Measurements from ENCODE around the gene ARSB.
A peak's percentile ranks its signal among the peaks of the same experiment; 100 is the strongest.
"Not testable (repeated sequence)": the region's sequence is repeated elsewhere in the genome, so short reads cannot be mapped to it uniquely, and the experiment has no call there.

Gene ARSB

GRCh38 chr5:78895616-78896015, 89.5 kb downstream of the ARSB start:
- no peak overlapping the region for H3K27ac Mint-ChIP-seq
- peaks cover 0 to 7% of the 10 kb centered on the region in 2 donors for H3K9me3 Mint-ChIP-seq
- H3K36me3 Mint-ChIP-seq (ENCODE audit: insufficient read depth) = no peaks in the 10 kb centered on the region
- no peaks in the 10 kb centered on the region for H3K27me3 Mint-ChIP-seq
- no peak overlapping the region for H3K4me3 Mint-ChIP-seq
- no peaks in the 10 kb centered on the region for H3K4me1 Mint-ChIP-seq (ENCODE audit: low read depth in 2 of 2)
- ATAC-seq (replicated peaks) (no peak), DNase-seq (no peak)

- Mint-ChIP-seq H3K27me3 (no peaks in the 10 kb centered on the region), H3K4me3 (no peak overlapping the region), H3K9me3 (peaks cover 0 to 2% of the 10 kb centered on the region in 2 donors), H3K27ac (no peak overlapping the region), H3K36me3 (ENCODE audit: insufficient read depth) (no peaks in the 10 kb centered on the region), H3K4me1 (ENCODE audit: low read depth in 2 of 2) (no peaks in the 10 kb centered on the region)
- DNase-seq = no peak
- ATAC-seq (replicated peaks) = no peak
Observed at GRCh38 chr5:78893940-78894677, 91.0 kb downstream of the ARSB start.

- Mint-ChIP-seq H3K36me3 (ENCODE audit: insufficient read depth) (no peaks in the 10 kb centered on the region), H3K4me3 (no peak overlapping the region), H3K4me1 (ENCODE audit: low read depth in 2 of 2) (peaks cover 13 to 15% of the 10 kb centered on the region in 2 donors), H3K27me3 (no peaks in the 10 kb centered on the region), H3K9me3 (no peaks in the 10 kb centered on the region), H3K27ac (no peak overlapping the region)
- DNase-seq = no peak
- no peak for ATAC-seq (replicated peaks)
Observed at GRCh38 chr5:78890667-78891379, 94.3 kb downstream of the ARSB start.

- Mint-ChIP-seq H3K36me3 (ENCODE audit: insufficient read depth) (no peaks in the 10 kb centered on the region), H3K27me3 (no peaks in the 10 kb centered on the region), H3K4me1 (ENCODE audit: low read depth in 2 of 2) (peaks cover 13 to 15% of the 10 kb centered on the region in 2 donors), H3K9me3 (no peaks in the 10 kb centered on the region), H3K27ac (no peak overlapping the region), H3K4me3 (no peak overlapping the region)
- DNase-seq = no peak
- ATAC-seq (replicated peaks) = no peak
Observed at GRCh38 chr5:78889369-78890140, 95.6 kb downstream of the ARSB start.

- H3K27me3 Mint-ChIP-seq = no peaks in the 10 kb centered on the region
- no peak overlapping the region for H3K4me3 Mint-ChIP-seq
- H3K36me3 Mint-ChIP-seq (ENCODE audit: insufficient read depth) = no peaks in the 10 kb centered on the region
- no peak for ATAC-seq (replicated peaks)
- peaks cover 13 to 15% of the 10 kb centered on the region in 2 donors for H3K4me1 Mint-ChIP-seq (ENCODE audit: low read depth in 2 of 2)
- H3K9me3 Mint-ChIP-seq = no peaks in the 10 kb centered on the region
- H3K27ac Mint-ChIP-seq = no peak overlapping the region
- no peak for DNase-seq
Observed at GRCh38 chr5:78888580-78889368, 96.3 kb downstream of the ARSB start.

GRCh38 chr5:78887384-78888118, 97.6 kb downstream of the ARSB start:
- ATAC-seq (replicated peaks) = peak; percentile 50
- no peak for DNase-seq
- peaks cover 13 to 15% of the 10 kb centered on the region in 2 donors for H3K4me1 Mint-ChIP-seq (ENCODE audit: low read depth in 2 of 2)
- no peak overlapping the region for H3K4me3 Mint-ChIP-seq
- H3K9me3 Mint-ChIP-seq = no peaks in the 10 kb centered on the region
- peaks cover 3% of the 10 kb centered on the region for H3K36me3 Mint-ChIP-seq (ENCODE audit: insufficient read depth)
- no peaks in the 10 kb centered on the region for H3K27me3 Mint-ChIP-seq
- H3K27ac Mint-ChIP-seq = no peak overlapping the region

- Mint-ChIP-seq H3K27ac (peak overlapping the region in 1 of 2 donors; percentile 7), H3K27me3 (no peaks in the 10 kb centered on the region), H3K4me1 (ENCODE audit: low read depth in 2 of 2) (peaks cover 13 to 15% of the 10 kb centered on the region in 2 donors), H3K36me3 (ENCODE audit: insufficient read depth) (peaks cover 6% of the 10 kb centered on the region), H3K4me3 (no peak overlapping the region), H3K9me3 (no peaks in the 10 kb centered on the region)
- ATAC-seq (replicated peaks) (no peak), DNase-seq (no peak)
Observed at GRCh38 chr5:78886341-78887230, 98.5 kb downstream of the ARSB start.

- no peaks in the 10 kb centered on the region for H3K9me3 Mint-ChIP-seq
- DNase-seq (no peak), ATAC-seq (replicated peaks) (no peak)
- peaks cover 8% of the 10 kb centered on the region for H3K36me3 Mint-ChIP-seq (ENCODE audit: insufficient read depth)
- H3K4me3 Mint-ChIP-seq = no peak overlapping the region
- H3K27ac Mint-ChIP-seq = no peak overlapping the region
- H3K4me1 Mint-ChIP-seq (ENCODE audit: low read depth in 2 of 2) = peaks cover 0 to under 1% of the 10 kb centered on the region in 2 donors
- H3K27me3 Mint-ChIP-seq = no peaks in the 10 kb centered on the region
Observed at GRCh38 chr5:78881884-78882283, 103.2 kb downstream of the ARSB start.

DNA sequence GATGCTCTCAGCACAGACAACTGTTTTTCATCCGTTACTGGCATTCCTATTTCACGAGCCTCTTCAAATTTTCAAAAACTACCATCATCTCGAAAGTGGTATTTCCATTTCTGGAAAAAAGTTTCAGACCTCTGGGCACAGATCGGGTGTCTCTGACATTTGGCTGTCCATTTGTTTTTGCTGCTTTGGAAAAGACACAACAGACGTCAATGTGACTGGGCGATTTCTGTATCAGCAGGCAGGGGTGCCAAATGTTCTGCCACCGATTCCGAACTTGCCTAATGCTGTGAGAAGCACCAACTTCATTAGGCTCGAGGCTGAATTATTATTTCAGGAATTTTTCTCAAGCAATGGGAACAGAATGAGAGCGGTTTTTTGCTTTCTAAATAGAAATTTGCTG, 105.6 kb downstream of the ARSB start:
- Mint-ChIP-seq H3K36me3 (ENCODE audit: insufficient read depth) (peaks cover 8% of the 10 kb centered on the region), H3K27ac (no peak overlapping the region), H3K9me3 (no peaks in the 10 kb centered on the region), H3K4me3 (no peak overlapping the region), H3K27me3 (no peaks in the 10 kb centered on the region), H3K4me1 (ENCODE audit: low read depth in 2 of 2) (no peaks in the 10 kb centered on the region)
- ATAC-seq (replicated peaks) (no peak), DNase-seq (no peak)

DNA sequence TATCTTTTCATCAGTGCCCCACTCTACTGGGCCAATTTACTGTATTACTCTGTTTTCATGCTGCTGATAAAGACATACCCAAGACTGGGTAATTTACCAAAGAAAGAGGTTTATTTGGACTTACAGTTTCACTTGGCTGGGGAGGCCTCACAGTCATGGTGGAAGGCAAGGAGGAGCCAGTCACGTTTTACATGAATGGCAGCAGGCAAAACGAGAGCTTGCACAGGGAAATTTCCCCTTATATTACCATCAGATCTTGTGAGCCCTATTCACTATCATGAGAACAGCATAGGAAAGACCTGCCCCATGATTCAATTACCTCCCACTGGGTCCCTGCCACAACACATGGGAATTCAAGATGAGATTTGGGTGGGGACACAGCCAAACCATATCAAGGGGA, 119.0 kb downstream of the ARSB start:
- peaks cover 5 to 17% of the 10 kb centered on the region in 2 donors for H3K9me3 Mint-ChIP-seq
- H3K4me1 Mint-ChIP-seq (ENCODE audit: low read depth in 2 of 2); H3K36me3 Mint-ChIP-seq (ENCODE audit: insufficient read depth); H3K27ac Mint-ChIP-seq; ATAC-seq (replicated peaks); H3K27me3 Mint-ChIP-seq; DNase-seq; H3K4me3 Mint-ChIP-seq: not testable (repeated sequence)

DNA sequence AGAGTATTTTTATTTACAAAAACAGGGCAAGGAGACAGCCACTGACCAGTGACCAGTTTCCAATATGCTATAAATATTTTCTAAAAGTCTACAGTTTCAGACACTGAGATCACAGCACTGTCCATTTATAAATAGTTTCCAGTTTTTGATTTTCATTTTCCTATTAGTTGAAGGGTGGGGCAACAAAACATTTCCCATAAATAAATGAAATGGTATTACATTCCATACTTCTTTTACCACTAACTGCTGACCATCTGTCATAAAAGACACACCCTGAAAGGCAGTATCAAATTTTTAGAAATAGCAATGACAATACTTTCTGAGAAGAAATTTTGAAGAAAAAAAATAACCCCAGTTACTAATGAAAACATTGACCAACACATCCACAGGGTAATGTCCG, 126.7 kb downstream of the ARSB start:
- DNase-seq (no peak), ATAC-seq (replicated peaks) (no peak)
- H3K27me3 Mint-ChIP-seq = no peaks in the 10 kb centered on the region
- peaks cover 0 to 8% of the 10 kb centered on the region in 2 donors for H3K9me3 Mint-ChIP-seq
- peaks cover 4 to 5% of the 10 kb centered on the region in 2 donors for H3K4me1 Mint-ChIP-seq (ENCODE audit: low read depth in 2 of 2)
- H3K36me3 Mint-ChIP-seq (ENCODE audit: insufficient read depth) = no peaks in the 10 kb centered on the region
- H3K4me3 Mint-ChIP-seq = no peak overlapping the region
- H3K27ac Mint-ChIP-seq = no peak overlapping the region

DNA sequence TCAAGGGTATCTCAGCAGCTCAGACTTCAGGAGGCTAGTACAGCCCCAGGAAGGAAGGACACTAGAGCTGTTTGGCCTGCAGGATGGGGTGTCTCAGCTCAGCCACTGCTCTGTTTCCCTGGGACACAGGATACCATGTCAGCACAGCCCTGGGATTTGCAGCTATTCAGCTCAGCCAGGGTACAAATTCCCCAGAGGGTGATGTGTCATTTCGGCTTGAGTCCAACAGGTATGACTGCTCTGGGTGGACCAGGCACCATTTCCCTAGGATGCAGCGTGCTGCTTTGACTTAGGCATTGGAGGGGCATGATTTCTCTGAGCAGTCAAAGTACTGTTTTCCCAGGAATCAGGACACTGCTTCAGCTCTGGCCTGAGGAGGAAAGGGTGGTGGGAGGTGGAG, 130.1 kb downstream of the ARSB start:
- no peak overlapping the region for H3K27ac Mint-ChIP-seq
- H3K4me1 Mint-ChIP-seq (ENCODE audit: low read depth in 2 of 2) = peaks cover 0 to 3% of the 10 kb centered on the region in 2 donors
- no peaks in the 10 kb centered on the region for H3K36me3 Mint-ChIP-seq (ENCODE audit: insufficient read depth)
- DNase-seq (no peak), ATAC-seq (replicated peaks) (no peak)
- no peak overlapping the region for H3K4me3 Mint-ChIP-seq
- H3K9me3 Mint-ChIP-seq = peaks cover 0 to 3% of the 10 kb centered on the region in 2 donors
- no peaks in the 10 kb centered on the region for H3K27me3 Mint-ChIP-seq
